Measurements from ENCODE around the gene PIH1D1.

The PIH1D1 gene

DNA sequence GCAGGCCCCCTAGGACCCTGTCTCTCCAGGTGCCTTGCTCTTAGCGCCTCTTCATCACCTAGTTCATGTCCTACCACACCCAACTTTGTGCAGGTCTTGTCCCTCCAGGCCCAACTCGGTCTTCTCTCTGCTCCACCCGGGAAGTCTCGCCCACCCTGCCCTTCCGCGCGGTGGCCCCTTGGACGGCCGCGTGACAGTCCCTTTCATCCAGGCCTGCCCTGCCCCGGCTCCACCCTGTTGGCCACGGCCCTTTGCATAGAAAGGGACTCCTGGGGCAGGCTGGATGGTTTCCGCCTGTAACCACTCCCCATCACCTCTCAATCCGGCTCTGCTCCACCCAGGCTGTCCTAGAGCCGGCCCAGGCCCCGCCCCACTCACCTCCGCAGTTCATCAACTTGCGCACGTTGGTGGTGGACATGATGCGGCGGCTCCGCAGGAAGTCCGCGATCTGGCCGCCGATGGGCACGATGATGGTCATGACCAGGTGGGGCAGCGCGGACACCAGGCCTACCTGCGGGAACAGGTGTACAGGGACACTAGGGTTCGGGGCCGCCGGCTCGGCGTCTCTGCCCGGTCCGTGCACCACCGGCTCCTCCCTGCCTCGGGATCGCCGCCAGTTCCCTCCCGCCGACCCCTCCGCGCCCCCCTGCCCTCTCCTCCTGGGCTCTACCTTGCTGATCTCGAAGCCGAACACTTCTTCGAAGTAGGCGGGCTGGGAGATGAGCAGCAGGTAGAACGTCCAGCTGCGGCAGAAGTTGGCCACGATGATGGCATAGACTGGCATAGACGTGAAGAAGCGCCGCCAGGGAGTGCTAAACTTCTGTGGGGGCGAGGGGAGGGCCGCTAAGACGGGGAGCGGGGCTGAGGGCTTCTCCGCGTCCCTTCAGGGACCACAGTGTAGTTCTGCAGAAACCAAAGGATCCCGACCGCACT, 19.2 kb downstream of the PIH1D1 start:
- no peak for DNase-seq

DNA sequence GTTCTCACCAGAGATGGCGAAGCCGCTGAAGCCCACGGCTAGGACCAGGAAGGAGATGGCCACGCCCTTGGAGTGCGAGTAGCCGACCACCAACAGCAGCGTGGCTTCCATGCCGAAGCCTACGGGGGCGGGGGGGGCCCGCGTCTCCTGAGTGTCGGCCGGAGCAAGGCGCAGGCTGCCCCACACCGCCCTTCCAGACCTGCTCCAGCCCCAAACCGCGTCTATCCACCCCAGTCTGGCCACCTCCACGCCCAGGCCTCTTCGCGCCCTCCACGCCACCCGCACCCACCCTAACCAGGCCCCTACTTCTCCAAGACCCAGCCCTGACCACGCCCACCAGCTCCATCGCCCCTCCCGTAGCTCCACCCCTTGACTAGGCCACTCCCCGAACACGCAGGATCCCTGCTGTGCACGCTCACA, 20.3 kb downstream of the PIH1D1 start:
- DNase-seq: no peak

DNA sequence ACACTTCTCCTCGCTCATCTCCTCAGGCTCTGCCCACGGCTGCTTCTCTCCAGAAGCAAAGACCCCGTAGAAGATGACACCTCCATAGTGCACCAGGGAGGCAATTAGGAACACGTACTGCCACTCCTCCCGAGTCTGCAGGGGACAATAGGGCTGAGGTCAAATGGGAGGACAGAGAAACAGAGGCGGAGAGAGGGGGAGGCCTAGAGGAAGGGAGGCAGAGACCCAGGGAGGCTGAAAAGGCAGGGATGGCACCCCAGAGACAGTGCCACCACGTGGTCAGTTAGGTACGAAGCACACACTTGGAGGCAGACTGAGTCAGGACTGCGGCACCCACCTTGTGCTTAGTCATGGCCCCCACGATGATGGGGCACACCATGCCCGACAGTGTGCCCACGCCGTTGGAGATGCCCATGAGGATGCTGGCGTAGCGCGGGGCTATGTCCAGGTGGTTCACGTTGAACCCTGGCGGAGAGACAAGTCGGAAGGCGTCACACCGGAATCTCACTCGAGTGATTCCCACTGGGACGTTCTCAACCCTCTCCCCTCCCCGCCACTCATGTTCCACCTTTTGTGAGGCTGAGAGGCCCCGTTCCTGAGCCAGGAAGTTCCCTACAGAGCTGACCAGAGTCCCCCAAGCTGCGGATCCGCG, 20.8 kb downstream of the PIH1D1 start:
- no peak for DNase-seq

GRCh38 chr19:49430172-49430677, 21.4 kb downstream of the PIH1D1 start:
- DNase-seq: no peak

- no peak for DNase-seq
Observed at GRCh38 chr19:49428547-49429451, 22.8 kb downstream of the PIH1D1 start.

DNA sequence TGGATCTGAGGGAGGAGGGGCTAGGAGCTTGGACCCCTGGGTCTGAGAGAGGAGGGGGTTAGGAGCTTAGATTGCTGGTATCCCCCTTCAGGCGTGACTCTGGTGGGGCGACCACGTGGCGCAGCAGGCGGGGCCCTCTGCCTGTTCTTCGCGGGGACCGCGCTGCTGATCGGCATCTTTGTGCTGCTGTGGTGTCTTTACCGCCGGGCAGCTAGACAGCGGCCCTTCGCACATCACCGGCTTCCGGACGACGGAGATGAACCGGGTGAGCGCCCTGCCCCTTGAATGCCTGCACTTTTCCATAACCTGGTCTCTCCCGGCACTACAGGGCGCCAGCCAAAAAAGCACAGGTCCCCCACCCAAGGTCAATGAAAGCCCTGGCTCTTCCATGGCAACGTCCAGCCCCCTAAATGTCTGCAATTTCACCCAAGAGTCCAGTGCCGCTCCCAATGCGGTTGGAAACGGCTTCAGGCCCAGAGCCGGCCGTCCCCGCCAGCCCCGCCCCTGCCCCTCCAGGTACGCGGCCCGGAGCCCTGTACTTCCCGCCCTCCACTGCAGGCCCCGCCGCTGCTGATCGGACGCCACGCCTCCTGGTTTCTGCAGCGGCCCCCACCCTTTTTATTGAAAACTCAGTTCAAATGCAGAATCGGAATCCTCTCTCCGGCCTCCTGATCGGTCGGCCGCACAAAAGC, 23.6 kb downstream of the PIH1D1 start:
- DNase-seq: no peak

DNA sequence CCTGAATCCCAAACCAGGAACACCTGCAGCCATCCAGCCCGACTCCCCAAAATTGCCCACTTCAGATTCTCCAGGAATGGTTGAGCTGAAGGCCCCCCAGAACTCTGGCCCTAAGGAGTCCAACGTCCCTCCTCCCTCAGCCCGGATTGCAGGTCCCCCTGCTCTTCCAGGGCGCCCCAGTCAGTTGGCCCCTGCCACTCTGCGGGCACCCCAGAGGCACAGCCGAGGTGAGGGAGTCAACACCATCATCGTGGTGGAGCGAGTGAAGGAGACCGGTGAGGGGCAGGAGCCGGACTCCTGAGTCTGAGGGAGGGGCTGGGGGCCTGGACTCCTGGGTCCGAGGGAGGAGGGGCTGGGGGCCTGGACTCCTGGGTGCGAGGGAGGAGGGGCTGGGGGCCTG, 24.3 kb downstream of the PIH1D1 start:
- no peak for DNase-seq

DNA sequence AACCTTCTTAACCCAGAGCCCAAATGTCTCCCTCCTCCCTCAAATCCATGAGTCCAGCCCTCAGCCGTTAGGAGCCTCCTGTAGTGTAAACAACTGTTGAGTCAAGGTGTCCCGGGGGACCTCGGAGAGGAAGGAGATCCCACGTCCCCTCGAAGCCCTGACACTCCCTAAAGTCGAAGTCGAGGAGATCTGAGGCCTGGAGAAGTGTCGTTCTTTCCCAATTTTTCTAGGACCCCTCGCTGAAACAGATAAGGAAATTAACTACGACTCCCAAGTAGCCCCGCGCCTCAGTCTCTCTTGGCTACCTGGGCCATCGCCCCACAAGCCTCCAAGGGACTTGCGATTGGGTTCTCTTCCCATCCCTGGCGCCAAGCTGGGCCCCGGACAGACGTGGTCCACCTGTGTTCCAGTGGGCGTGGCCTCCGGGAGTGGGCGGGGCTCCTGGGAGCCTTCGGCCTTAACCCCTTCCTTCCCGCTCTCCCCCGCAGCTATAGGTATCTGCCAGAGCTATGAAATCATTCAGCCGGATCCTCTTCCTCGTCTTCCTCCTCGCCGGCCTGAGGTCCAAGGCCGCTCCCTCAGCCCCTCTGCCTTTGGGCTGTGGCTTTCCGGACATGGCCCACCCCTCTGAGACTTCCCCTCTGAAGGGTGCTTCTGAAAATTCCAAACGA, 25.6 kb downstream of the PIH1D1 start:
- DNase-seq: no peak

GRCh38 chr19:49425178-49425577, 26.4 kb downstream of the PIH1D1 start, which contains the start of gene GFY:
Gene GFY, plus strand, starts transcription at chr19:49425388. Its CDS starts 1,043 bp downstream, at chr19:49426431.
- no peak for DNase-seq

- DNase-seq: no peak
Observed at GRCh38 chr19:49423985-49424303, 27.7 kb downstream of the PIH1D1 start.

DNA sequence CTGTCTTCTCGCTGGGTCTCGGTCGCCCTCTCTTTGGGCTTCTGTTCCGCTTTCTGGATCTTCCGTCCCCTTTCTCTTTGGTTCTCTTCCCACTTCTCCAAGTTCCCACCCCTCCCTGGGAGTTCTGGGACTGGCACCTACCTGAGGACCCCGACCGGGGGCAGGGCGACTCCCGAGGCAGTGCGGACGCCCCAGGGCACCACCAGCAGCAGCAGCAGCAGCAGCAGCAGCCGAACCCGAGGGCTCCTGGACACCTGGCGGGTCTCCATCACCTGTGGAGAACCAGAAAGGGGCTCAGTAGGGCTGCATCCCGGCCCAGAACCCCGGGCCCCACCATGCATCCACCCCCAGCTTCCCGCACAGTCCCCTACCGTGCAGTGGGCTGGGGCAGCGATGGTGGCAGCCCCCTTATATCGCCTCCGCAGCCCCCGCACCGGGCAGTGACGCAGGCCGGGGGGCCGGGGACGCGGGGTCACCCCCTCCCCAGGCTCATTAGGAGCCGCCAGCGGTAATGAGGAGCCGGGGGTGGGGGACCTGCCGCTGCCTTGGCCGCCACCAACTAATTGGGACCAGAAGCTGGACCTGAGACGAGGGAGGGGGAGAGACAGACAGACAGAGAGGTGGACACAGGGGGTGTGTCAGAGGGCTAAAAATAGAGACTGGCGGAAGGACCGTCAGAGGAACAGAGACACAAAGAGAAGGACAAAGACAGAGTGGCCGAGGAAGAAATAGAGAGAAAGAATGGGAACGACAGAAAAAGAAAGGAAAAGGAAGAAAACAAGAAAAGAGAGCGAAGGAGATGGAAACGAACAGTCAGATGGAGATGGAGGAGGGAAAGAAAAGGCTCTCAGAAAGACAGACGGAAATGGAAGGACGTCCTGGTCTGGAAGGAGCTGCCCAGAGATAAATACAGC, 28.3 kb downstream of the PIH1D1 start, which contains the start of gene PTH2:
Gene PTH2 (minus strand): TSS at position 371 of the 914 bp plus-strand sequence. CDS start 102 bp downstream, at position 269.
- DNase-seq: peak; percentile 68

DNA sequence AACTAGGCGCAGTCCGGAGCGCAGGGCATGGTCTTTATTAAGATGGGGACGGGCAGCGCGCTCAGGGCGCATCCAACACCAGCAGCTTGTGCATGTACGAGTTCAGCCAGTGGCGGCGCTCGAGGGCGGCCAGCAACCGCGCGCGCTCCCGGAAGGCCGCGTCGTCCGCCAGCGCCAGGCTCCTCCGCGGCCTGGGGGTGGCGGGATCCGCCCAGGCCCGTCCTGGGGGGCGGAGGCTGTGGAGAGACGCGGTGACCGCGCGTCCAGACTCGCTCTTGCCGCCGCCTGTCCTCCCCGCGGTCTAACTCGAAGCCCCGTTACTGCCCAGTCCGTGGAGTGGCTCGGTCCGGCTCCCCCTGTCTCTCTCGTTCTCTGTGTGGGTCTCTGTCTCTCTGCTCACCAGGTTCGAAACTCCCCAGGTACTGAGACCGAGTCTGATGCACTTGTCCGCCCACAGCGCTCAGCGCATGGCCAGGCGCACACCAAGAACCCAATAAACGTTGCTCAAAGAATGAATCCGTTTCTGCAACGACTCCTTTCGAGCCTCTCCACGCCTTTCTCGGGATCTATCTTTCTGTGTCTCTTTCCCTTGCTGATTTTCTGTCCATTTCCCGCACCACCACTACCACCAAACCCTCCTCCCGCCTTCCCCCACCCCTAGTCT, 29.1 kb downstream of the PIH1D1 start:
- DNase-seq: peak; percentile 88

GRCh38 chr19:49421878-49422202, 29.8 kb downstream of the PIH1D1 start:
- DNase-seq: no peak

DNA sequence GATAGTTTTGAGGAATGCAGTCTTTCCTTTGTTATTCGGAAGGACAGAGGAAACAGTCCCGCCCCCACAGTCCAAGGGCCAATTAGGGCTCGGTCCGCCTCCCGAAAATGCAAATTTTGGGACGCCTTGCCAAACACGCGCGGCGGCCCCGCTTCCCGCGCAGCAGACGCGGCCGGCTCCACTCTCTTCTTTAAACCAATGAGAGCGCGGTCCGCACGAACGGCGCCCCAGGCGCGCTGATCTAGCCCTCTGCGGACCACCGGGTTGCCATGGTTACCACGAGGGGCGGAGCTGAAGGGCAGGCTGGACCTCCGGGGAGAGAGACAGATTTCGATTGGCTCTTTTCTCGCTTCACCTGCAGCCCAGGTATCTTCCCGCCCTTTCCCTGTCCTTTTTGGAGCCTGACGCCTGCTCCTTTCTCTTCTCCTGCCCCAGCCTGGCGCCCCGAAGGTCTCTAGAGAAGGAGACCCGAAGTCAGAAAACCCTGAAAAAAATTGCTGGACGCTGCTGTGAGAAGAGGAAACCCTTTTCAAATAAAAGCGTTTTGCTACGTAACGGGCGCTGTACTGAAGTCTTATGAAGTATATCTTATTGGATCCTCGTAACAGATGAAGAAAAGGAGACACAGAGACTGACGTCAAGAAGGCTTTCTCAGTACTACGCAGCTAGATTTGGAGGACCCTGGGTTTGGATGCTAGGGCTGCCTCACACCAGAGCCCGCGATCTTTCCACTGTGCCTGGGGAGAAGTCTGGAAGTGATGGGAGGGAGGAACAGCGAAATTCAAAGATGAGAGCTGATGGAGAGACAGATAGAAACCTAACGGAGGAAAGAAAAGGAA, 30.4 kb downstream of the PIH1D1 start:
- peak; percentile 90 for DNase-seq

DNA sequence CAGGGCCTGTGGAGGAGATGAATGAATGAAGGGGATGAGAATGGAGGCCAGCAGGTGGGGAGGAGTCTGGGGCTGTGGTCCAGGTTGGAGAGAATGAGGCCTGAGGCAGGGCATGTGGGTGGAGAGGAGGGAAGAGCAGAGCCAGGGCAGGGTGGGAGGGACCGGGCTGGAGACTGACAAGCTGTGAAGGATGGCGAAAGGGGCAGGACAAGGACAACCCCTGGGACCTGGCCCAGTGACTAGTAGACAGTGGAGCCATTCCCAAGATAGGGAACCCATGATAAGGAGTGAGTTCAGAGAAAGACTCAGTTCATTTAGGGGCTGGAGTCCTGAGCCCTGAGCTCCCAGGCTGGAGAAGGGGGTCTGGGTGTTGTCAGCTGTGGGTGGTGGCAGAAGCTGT, 31.4 kb downstream of the PIH1D1 start:
- no peak for DNase-seq

DNA sequence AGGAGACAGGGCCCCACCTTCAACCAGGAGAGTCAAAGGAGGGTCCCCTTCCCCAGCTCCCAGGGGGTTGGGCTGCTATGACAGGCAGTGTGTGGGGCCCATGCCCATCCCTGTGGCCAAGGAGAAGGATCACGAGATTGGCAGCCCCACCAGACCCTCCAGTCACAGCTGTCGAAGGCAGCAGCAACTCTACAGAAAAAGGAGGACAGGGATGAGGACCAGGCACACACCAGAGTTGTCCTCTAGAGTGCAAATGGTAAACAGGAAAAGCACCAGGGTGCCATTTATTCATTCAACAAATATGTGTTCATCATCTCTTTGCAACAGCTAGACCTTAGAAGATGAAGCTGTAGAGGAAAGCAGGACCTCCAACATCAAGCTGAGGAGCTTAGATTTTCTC, 32.4 kb downstream of the PIH1D1 start:
- DNase-seq: no peak

DNA sequence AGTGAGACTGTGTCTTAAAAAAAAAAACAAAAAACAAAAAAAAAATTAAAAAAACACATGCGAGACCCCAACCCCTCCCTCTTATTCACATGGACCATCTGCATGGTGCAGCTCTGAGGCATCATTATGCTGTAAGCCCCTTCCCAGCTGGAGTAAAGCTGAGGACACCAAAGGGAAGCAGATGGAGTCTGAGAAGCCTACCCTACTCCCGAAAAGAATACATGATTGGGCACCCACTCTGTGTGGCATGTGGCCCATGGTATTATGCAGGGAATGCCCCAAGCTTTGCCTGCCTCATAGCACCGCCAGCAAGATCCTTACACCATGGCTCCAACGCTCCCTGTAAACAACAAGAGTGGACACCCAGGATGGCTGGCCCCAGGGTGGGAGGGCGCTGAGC, 33.1 kb downstream of the PIH1D1 start:
- DNase-seq: no peak

GRCh38 chr19:49417088-49417487, 34.5 kb downstream of the PIH1D1 start:
- DNase-seq: no peak

DNA sequence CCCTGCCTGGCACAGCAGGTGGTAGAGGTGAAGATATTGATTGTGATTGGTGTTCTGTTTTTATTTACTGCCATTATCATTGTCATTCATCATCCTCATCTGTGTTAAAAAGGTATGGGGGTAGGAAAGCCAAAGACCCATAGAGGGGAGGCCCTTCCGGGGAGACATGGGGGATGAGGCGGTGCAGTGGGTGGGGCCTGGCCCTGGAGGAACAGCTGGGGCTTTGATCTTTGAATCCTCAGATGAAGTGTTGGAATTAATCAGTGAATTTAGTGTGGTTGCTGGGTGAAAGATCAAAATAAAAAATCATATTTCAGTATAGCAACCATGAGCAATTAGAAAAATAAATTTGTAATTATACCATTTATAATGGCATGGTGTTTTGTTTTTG, 35.8 kb downstream of the PIH1D1 start:
- DNase-seq: no peak

Measured in eye (tissue), 1 donor.